Stimulated activated CD4-positive, alpha-beta T cell treated with anti-CD3 and anti-CD28 coated beads, Interleukin-2, amount 100 ng/mL, for 24 hours (primary cell): ENCODE data around the gene NOTUM.

ENCODE experiments used
- DNase-seq, 2 donors: peaks; one replicate each; pipeline ENCODE4 v3.0.0-alpha.2; 2020

NOTUM gene

GRCh38 chr17:81976332-81977210 lies 15.6 kb upstream of the NOTUM start:
- peak; percentile 50 to 67 for DNase-seq

DNA sequence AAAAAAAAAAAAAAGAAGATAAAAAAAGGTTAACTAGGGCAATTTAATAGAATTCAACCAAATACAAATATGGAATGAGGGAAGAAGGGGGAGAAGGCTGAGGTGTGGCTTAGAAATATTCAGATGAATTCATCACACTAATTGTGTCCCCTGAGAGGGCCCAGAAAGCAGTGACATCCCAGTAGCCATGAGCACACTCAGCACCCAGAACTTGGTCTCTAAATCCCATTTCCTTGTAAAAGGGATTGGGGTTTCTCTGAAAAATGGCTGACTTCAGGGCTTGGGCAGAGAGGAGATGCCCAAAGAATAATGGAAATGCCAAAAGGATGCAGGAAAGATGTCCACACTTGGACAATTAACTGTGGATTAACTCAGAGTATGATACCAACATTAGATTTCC lies 12.4 kb upstream of the NOTUM start:
- DNase-seq: no peak

- DNase-seq: no peak
These were observed 8.1 kb upstream of the NOTUM start for GRCh38 chr17:81968850-81969812.

DNA sequence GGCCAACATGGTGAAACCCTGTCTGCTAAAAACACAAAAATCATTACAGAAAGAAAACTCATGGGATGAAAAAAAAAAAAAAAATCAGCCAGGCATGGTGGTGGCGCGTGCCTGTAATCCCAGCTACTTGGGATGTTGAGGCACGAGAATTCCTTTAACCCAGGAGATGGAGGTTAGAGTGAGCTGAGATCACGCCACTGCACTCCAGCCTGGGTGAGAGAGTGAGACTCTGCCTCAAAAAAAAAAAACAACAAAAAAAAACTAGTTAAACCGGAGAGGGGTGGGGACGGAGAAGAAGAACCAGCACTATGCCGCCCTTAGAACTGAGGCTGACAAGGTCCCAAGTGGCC lies 7.4 kb upstream of the NOTUM start:
- DNase-seq: no peak

DNA sequence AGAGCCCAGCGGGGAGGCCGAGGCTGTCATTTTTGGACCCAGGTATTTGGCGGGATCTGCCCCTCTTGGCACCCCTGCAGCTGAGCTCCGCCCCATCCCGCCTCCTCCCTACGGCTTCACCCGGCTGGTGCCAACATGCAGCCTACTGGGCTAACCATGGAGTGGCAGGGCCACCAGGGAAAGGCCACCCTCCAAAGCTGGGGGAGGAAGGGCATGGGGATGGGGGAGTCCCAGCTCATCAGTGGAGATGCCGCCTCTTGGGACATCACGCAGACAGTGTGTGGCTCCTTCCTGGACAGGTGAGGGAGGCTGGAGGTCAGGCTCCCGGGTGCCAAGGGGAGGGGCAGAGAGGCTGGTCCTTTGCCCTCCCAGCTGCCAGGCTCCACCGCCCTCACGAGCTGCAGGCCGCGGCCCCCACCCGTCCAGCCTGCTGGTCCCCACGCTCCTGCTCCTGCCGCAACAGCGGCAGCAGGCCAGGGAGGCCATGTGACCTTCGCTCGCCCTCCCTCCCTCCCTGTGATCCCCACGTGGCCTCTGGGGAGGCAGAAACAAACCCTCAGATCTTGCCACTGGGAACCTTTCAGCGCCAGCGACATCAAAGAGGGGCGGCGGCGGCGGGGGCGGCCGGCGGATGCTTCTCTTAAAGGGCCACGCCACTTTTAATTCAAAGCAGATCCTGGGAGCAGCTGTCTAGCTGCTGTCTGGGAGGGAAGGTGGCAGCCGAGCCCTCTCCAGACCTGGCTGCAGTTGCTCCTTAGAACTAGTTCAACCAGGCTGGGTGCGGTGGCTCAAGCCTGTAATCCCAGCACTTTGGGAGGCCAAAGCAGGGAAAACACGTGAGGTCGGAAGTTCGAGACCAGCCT lies 6.8 kb upstream of the NOTUM start:
- peak; percentile 88 to 90 for DNase-seq

DNA sequence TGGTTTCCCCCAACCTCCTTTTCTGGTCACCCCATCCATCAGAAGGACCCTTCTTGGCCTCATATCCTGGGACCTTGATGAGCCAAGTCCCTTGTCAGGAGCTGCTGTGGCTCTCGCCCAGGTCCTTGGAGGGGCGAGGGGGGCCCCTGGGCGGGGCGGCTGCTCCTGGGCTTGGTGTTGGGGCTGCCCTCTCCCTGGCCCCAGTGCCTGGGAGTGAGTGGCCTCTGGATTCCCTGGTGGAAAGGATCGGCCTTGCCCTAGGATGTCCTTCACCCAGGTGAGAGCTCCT lies 6.2 kb upstream of the NOTUM start:
- DNase-seq: no peak

DNA sequence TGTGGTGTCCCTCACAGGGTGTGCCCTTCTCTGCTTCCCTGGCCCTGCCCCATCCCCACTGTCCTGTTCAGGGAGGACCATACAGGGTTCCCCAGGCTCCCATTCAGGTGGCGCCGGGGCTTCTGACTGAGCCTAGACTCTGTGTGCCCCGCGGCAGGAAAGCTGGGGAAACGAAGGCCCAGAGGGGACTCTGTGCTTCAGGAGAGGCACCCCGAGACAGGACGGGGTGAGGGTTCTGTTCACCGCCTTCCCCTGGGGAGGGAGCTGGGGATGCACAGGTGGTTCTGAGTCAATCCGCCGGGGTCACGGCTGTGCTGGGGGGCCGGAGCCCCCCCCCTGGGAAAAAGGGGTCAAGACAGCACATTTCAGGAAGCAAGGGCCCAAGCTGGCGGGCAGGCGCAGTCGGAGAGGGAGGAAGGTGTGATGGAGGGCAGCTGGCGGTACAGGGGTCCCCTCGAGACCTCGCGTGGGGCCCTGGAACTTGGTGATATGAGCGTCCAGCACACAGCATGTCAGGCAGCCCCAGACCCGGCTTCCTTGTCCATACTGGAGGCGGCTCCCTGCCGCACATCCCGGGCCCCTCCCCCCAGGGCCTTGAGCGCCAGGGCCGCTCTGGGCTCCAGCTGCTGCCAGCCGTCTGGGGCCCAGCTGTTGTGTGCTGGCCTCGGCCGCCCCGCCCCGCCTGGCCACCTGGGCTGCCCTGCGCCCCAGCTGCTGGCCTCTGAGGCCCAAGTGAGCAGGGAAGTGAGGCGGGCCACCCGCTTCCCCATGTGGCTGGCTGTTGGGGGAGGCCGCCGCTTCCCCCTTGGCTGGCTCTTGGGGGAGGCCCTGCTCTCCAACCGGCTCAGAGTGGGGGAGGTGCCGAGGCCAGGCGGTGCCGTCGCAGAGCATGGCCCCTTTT lies 5.6 kb upstream of the NOTUM start:
- DNase-seq: no peak

DNA sequence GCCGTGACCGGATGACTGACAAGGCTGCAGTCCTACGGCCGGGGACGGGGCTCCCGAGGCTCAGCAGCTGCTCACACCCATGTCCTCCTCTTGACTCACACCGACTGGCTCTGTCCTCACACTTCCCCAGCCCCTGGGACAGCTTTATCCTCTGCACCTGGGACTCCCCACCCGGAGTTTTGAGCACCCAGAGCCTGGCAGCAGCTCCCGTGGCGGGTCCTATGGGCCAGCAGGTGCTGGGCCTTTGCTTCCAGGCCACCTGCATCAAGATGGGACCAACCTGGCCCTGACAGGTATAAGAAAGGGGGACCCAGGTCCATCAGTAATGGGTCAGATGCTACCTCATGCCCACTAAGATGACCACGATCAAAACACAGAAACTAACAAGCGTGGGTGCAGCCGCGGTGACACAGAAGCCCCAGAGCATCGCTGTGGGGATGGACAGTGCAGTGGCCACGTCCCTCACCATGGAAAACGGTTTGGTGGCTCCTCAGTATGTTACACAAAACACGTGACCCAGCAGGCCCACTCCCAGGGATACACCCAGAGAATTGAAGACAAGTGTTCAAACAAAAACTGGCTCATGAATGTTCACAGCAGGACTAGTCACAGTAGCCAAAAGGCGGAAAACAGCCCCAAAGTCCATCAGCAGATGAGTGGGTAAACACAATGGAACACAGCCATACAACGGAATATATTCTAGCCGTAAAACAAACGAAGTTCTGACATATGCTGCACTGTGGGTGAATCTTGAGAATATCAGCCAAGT lies 3.3 kb upstream of the NOTUM start:
- no peak for DNase-seq

GRCh38 chr17:81962499-81963441 lies 1.8 kb upstream of the NOTUM start:
- no peak for DNase-seq

- DNase-seq: no peak
These were observed 823 bp upstream of the NOTUM start for GRCh38 chr17:81961521-81962498.

- no peak for DNase-seq
These were observed 643 bp downstream of the NOTUM start for GRCh38 chr17:81960130-81960958.

DNA sequence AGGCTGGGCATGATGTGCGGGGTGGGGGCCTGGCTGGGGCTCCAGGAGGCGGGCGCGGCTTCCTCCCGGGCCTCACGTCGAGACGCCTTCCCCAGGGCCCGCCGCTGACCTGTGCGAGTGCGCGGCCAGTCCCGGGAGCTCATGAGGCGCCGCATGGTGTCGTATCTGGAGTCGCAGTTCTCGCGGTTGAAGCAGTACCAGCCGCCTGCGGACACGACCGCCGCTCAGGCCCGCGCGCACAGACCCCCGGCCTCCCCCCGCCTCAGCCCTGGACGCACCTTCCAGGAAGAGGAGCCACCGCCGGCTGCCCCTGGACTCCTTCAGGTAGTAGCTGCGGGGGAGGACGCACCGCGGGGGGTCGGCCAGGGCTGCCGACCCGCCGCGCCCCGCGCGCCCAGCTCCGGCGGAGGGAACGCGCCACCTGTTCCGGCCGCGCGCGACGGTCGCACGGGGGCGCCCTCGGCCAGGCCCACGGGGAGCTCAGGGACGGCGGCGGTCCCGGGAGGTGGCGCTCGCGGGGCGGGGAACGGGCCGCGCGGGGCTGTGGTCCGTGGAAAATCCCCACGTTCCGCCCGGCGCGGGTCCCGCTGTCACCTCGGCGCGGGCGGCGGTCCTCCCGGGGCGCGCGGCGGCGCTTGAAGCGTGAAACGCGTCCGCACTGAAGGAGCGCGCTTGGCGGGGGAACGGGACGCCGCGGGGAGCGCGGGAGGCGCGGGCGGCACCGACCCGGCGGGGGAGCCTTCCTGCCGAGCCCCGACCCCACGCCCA lies 1.4 kb downstream of the NOTUM start:
- DNase-seq: peak; percentile 83 to 84

DNA sequence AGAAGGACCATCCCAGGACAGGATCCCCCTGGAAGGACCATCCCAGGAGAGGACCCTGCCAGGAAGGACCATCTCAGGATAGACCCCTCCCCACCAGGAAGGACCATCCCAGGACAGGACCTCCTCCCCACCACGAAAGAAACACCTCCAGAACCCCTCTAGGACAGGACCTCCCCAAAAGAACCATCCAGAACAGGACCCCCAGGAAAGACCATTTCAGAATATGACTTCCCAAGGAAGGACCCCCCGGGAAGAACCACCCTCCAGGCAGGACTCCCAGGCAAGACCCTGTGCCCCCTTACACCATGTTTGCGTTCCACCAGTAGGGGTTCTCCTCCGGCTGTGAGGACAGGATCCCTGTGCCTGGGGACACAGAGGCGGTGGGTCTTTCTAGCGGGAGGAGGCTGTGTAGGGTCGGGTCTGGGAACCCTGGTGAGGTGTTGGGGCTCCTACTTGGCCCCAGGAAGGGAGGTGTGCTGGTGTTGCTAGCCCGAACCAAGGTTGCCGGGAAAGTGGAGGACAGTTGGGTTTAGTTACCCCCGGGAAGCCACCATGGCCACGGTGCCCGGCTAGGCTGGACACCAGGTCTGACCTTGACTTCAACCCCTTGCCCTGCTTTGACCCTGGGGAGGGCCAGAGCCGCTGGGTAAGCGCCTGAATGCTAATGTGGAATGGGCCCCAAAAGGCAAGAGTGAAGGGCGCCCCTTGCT lies 2.2 kb downstream of the NOTUM start:
- no peak for DNase-seq

- DNase-seq: no peak
These were observed 3.1 kb downstream of the NOTUM start for GRCh38 chr17:81957691-81958432.
